Liver (tissue), 9 donors: ENCODE data around the gene ST6GAL1. TPM values are rescaled to one million over a fixed set of nuclear protein-coding genes. Genes with fewer than 3 reads are reported as not detected.

Experiments
- DNase-seq: peaks from one replicate; pipeline ENCODE4 v3.0.0-alpha.2; 2017; ENCODE audit warnings: low spot score
- H3K27ac ChIP-seq, 2 donors: one replicate each; pipeline ENCODE4 v1.7.0; 2013; ENCODE audit warnings: inconsistent platforms in 2 of 2, low read length in 2 of 2, control low read depth in 1 of 2, low read depth in 1 of 2, mild to moderate bottlenecking in 1 of 2
- H3K27me3 ChIP-seq, 4 donors: one replicate each; pipeline versions ENCODE4 v1.6.1 to v1.7.0; 2013; ENCODE audit warnings: low read length in 3 of 4, inconsistent platforms in 1 of 4, mild to moderate bottlenecking in 1 of 4, moderate library complexity in 1 of 4; ENCODE audit not compliant: control insufficient read depth in 4 of 4, insufficient read depth in 4 of 4
- H3K36me3 ChIP-seq, 4 donors: one replicate each; pipeline versions ENCODE4 v1.6.1 to v1.7.0; 2013; ENCODE audit warnings: low read length in 3 of 4, mild to moderate bottlenecking in 3 of 4, low read depth in 1 of 4, moderate library complexity in 1 of 4; ENCODE audit not compliant: control insufficient read depth in 4 of 4, insufficient read depth in 3 of 4
- H3K4me1 ChIP-seq, 4 donors: one replicate each; pipeline versions ENCODE4 v1.6.1 to v1.7.0; 2013; ENCODE audit warnings: low read length in 3 of 4, mild to moderate bottlenecking in 3 of 4, moderate library complexity in 1 of 4; ENCODE audit not compliant: control insufficient read depth in 4 of 4, insufficient read depth in 4 of 4
- H3K4me3 ChIP-seq, 3 donors: one replicate each; pipeline versions ENCODE4 v1.6.1 to v1.7.0; 2013; ENCODE audit warnings: low read length in 3 of 3, control low read depth in 1 of 3, low read depth in 1 of 3, mild to moderate bottlenecking in 1 of 3
- H3K9ac ChIP-seq, 2 donors: one replicate each; pipeline ENCODE4 v1.7.0; 2013; ENCODE audit warnings: low read length in 2 of 2, mild to moderate bottlenecking in 2 of 2, moderate library complexity in 2 of 2, control low read depth in 1 of 2, low read depth in 1 of 2
- H3K9me3 ChIP-seq, 4 donors: one replicate each; pipeline versions ENCODE4 v1.6.1 to v1.7.0; 2013; ENCODE audit warnings: low read length in 3 of 4; ENCODE audit not compliant: control insufficient read depth in 4 of 4
- ATF3 ChIP-seq: IDR thresholded peaks from 2 replicates; pipeline ENCODE4 v1.6.1; 2016; ENCODE audit warnings: antibody characterized with exemption
- CTCF ChIP-seq: fragments of 150-350 bp; IDR thresholded peaks from 2 replicates; pipeline ENCODE4 v1.5.1; 2017; ENCODE audit warnings: improper control_type of control experiment, low read depth, low read length; ENCODE audit not compliant: missing input control
- EGR1 ChIP-seq, 2 donors: IDR thresholded peaks; 2 replicates each; pipeline ENCODE4 v1.6.1; 2016 to 2018; ENCODE audit warnings: antibody characterized with exemption in 2 of 2, low read depth in 2 of 2
- FOXA1 ChIP-seq: IDR thresholded peaks from 2 replicates; pipeline ENCODE4 v1.6.1; 2016; ENCODE audit warnings: antibody characterized with exemption
- FOXA2 ChIP-seq: IDR thresholded peaks from 2 replicates; pipeline ENCODE4 v1.6.1; 2016; ENCODE audit warnings: antibody characterized with exemption
- GABPA ChIP-seq, 2 donors: IDR thresholded peaks in 1 of 2; conservative IDR thresholded peaks in 1 of 2; 2 replicates each; pipeline ENCODE4 v1.6.1; 2016; ENCODE audit warnings: antibody characterized with exemption in 2 of 2, mild to moderate bottlenecking in 1 of 2, moderate library complexity in 1 of 2
- HNF4A ChIP-seq, 2 donors: conservative IDR thresholded peaks; 2 replicates each; pipeline ENCODE4 v1.6.1; 2016; ENCODE audit warnings: antibody characterized with exemption in 2 of 2, mild to moderate bottlenecking in 2 of 2
- HNF4G ChIP-seq: IDR thresholded peaks from 2 replicates; pipeline ENCODE4 v1.6.1; 2016; ENCODE audit warnings: antibody characterized with exemption
- JUND ChIP-seq, 2 donors: IDR thresholded peaks; 2 replicates each; pipeline ENCODE4 v1.6.1; 2016; ENCODE audit warnings: antibody characterized with exemption in 2 of 2
- MAX ChIP-seq: IDR thresholded peaks from 2 replicates; pipeline ENCODE4 v1.6.1; 2016; ENCODE audit warnings: antibody characterized with exemption
- NR2F2 ChIP-seq: IDR thresholded peaks from 2 replicates; pipeline ENCODE4 v1.6.1; 2016; ENCODE audit warnings: antibody characterized with exemption
- RAD21 ChIP-seq, 2 donors: IDR thresholded peaks; 2 replicates each; pipeline ENCODE4 v1.6.1; 2016; ENCODE audit warnings: antibody characterized with exemption in 2 of 2, mild to moderate bottlenecking in 2 of 2
- REST ChIP-seq: IDR thresholded peaks from 2 replicates; pipeline ENCODE4 v1.6.1; 2016; ENCODE audit warnings: antibody characterized with exemption, mild to moderate bottlenecking
- RXRA ChIP-seq, 2 donors: IDR thresholded peaks; 2 replicates each; pipeline ENCODE4 v1.6.1; 2017 to 2018; ENCODE audit warnings: antibody characterized with exemption in 2 of 2, mild to moderate bottlenecking in 1 of 2
- SP1 ChIP-seq: IDR thresholded peaks from 2 replicates; pipeline ENCODE4 v1.6.1; 2018; ENCODE audit warnings: antibody characterized with exemption, mild to moderate bottlenecking
- TAF1 ChIP-seq: conservative IDR thresholded peaks from 2 replicates; pipeline ENCODE4 v1.6.1; 2016; ENCODE audit warnings: antibody characterized with exemption, mild to moderate bottlenecking
- YY1 ChIP-seq: IDR thresholded peaks from 2 replicates; pipeline ENCODE4 v1.6.1; 2016; ENCODE audit warnings: antibody characterized with exemption, mild to moderate bottlenecking
- ZBTB33 ChIP-seq: IDR thresholded peaks from 2 replicates; pipeline ENCODE4 v1.6.1; 2016; ENCODE audit warnings: antibody characterized with exemption
- WGBS: extraction: QIAGEN DNeasy Blood & Tissue Kit; methylation state at CpG from one replicate; pipeline ENCODE4 v1.1.7; 2013; 5-methylcytosine and 5-hydroxymethylcytosine counted together
- polyA plus RNA-seq, 2 donors: library from polyadenylated mRNA; stranded (reverse) in 1 of 2; unstranded in 1 of 2; fragments of 200-250 nt in 1 of 2; fragments of >200 nt in 1 of 2; fragmentation: Nextera tagmentation in 1 of 2; extraction: Ambion mirVana in 1 of 2; gene quantifications; one replicate each; pipeline versions ENCODE4 v1.2.1 to v1.2.3, GENCODE V29; 2013 to 2015
- total RNA-seq, 2 donors: library from RNA; depleted of rRNA; stranded (reverse); fragments of >200 nt; gene quantifications; one replicate each; pipeline ENCODE4 v1.2.3, GENCODE V29; 2014
- donor health status: healthy.
- donor health status: healthy.
- donor health status: healthy.
- donor health status: healthy.
- donor health status: healthy.

The ST6GAL1 gene
- total and polyA plus RNA-seq, 4 donors = 102 to 425 (median 328) TPM

- Histone ChIP-seq H3K27ac (no peak overlapping the region), H3K9me3 (no peaks in the 10 kb centered on the region), H3K4me3 (no peak overlapping the region), H3K4me1 (peaks cover 0 to 6% (median 1%) of the 10 kb centered on the region in 4 donors), H3K9ac (no peak overlapping the region), H3K27me3 (no peaks in the 10 kb centered on the region), H3K36me3 (no peaks in the 10 kb centered on the region)
- DNase-seq = no peak
- no peak for TF ChIP-seq GABPA (IDR thresholded peaks at IDR 0.05 in 1 of 2, conservative IDR thresholded peaks at IDR 0.05 in 1 of 2)
- TF ChIP-seq ATF3 = no peak
- TF ChIP-seq HNF4G = no peak
- TF ChIP-seq YY1 = no peak
- TF ChIP-seq SP1 = no peak
- no peak for TF ChIP-seq MAX
- no peak for TF ChIP-seq EGR1 (IDR thresholded peaks at IDR 0.05; ENCODE audit: low read depth in 2 of 2)
- WGBS = 86% methylated on average over 2 of the region's 2 CpGs
These were observed 96.0 kb downstream of the ST6GAL1 start for GRCh38 chr3:187026317-187026670.

GRCh38 chr3:187027531-187028278 is 97.4 kb downstream of the ST6GAL1 start:
- no peak for DNase-seq
- Histone ChIP-seq H3K36me3 (no peaks in the 10 kb centered on the region), H3K27ac (no peak overlapping the region), H3K4me3 (no peak overlapping the region), H3K9ac (no peak overlapping the region), H3K27me3 (no peaks in the 10 kb centered on the region), H3K9me3 (no peaks in the 10 kb centered on the region), H3K4me1 (peaks cover 0 to 6% (median 1%) of the 10 kb centered on the region in 4 donors)
- WGBS = 82% methylated on average over 8 of the region's 8 CpGs
- TF ChIP-seq TAF1 (no peak), REST (no peak), RAD21 (IDR thresholded peaks at IDR 0.05) (no peak), HNF4G (no peak), RXRA (IDR thresholded peaks at IDR 0.05) (no peak), ATF3 (no peak), YY1 (no peak), HNF4A (conservative IDR thresholded peaks at IDR 0.05) (no peak), SP1 (no peak), MAX (no peak), FOXA2 (no peak), FOXA1 (no peak), JUND (IDR thresholded peaks at IDR 0.05) (no peak), GABPA (IDR thresholded peaks at IDR 0.05 in 1 of 2, conservative IDR thresholded peaks at IDR 0.05 in 1 of 2) (no peak), ZBTB33 (no peak), NR2F2 (no peak), CTCF (no peak), EGR1 (IDR thresholded peaks at IDR 0.05; ENCODE audit: low read depth in 2 of 2) (no peak)
